HG03460 (cell line): ENCODE data around the gene ALDH8A1.

Source experiments
- ATAC-seq: cut with Tn5 transposase; IDR thresholded peaks from one replicate; pipeline ENCODE4 v1.9.1; 2021; ENCODE audit not compliant: unreplicated experiment

ALDH8A1 gene

GRCh38 chr6:134873500-134874388 lies 76.2 kb downstream of the ALDH8A1 start:
- ATAC-seq, result peak; percentile 22

GRCh38 chr6:134870677-134871498 lies 79.0 kb downstream of the ALDH8A1 start:
- peak; percentile 90 for ATAC-seq

GRCh38 chr6:134868812-134869211 lies 81.1 kb downstream of the ALDH8A1 start:
- no peak for ATAC-seq
